GM12878 (cell line): ENCODE measurements around the gene MSL1. TPM values are rescaled to one million over a fixed set of nuclear protein-coding genes. Genes with fewer than 3 reads are reported as not detected.

Experiments
- ATAC-seq: fragments of 200-7000 bp; cut with Tn5 transposase; 3 replicates; pipeline ENCODE4 v1.9.1; 2020; ENCODE audit warnings: mild to moderate bottlenecking, moderate library complexity
- BruUV-seq: library from RNA; stranded (reverse); fragments of 400-500 nt; replicated peaks from 2 replicates; lab custom pipeline; 2021; lab: Mats Ljungman, UMichigan
- CTCF ChIA-PET: fragments of 300-600 bp; sonication (Branson Sonifier 250); formaldehyde crosslinking; extraction: SDS; loops from one replicate; lab custom pipeline; 2021; ENCODE audit warnings: inconsistent platforms; lab: Yijun Ruan, JAX
- POLR2A ChIA-PET: fragments of 350-600 bp; formaldehyde crosslinking; extraction: SDS; loops from one replicate; lab custom pipeline; 2021; ENCODE audit warnings: inconsistent platforms; lab: Charles Lee
- RAD21 ChIA-PET: fragments of 300-600 bp; sonication (Branson Sonifier 250); formaldehyde crosslinking; loops from one replicate; lab custom pipeline; 2023; ENCODE audit warnings: antibody characterized with exemption; ENCODE audit not compliant: unreplicated experiment; lab: Charles Lee
- SMC1A ChIA-PET: fragments of 300-600 bp; sonication (Branson Sonifier 250); formaldehyde crosslinking; loops from one replicate; lab custom pipeline; 2023; ENCODE audit not compliant: unreplicated experiment, uncharacterized antibody; lab: Charles Lee
- DNase-seq: peaks from one replicate; pipeline ENCODE4 v3.0.0-alpha.2; 2011; ENCODE audit warnings: low read depth, low spot score
- FAIRE-seq: peaks from 3 replicates; lab custom pipeline; 2011; peaks lifted over from hg19 to GRCh38; lab: Jason Lieb, UNC
- H2AFZ ChIP-seq: 2 replicates; pipeline ENCODE4 v1.6.0; 2011; ENCODE audit warnings: low read depth, low read length, control low read depth; ENCODE audit not compliant: control insufficient read depth
- H3K27ac ChIP-seq: 2 replicates; pipeline ENCODE4 v1.5.1; 2011; ENCODE audit warnings: control low read depth; ENCODE audit not compliant: control insufficient read depth, insufficient read depth
- H3K27me3 ChIP-seq, 2 experiments: replicated peaks in 1 of 2; 2 replicates each; pipeline versions ENCODE4 v1.6.0 to v1.6.1; 2011; ENCODE audit warnings: low read length in 1 of 2; ENCODE audit not compliant: control insufficient read depth in 2 of 2, insufficient read depth in 2 of 2
- H3K36me3 ChIP-seq, 2 experiments: 2 replicates each; pipeline ENCODE4 v1.5.1; 2011; ENCODE audit warnings: low read length in 1 of 2; ENCODE audit not compliant: control insufficient read depth in 2 of 2, insufficient read depth in 2 of 2
- H3K4me1 ChIP-seq: 2 replicates; pipeline ENCODE4 v1.6.1; 2011; ENCODE audit warnings: mild to moderate bottlenecking, low read length, moderate library complexity, mixed read lengths; ENCODE audit not compliant: control insufficient read depth, insufficient read depth
- H3K4me2 ChIP-seq: 2 replicates; pipeline ENCODE4 v1.6.0; 2011; ENCODE audit warnings: control low read depth; ENCODE audit not compliant: control insufficient read depth, insufficient read depth
- H3K4me3 ChIP-seq: fragments of 200-600 bp; sonication (generic); 2 replicates; pipeline ENCODE4 v1.5.1; 2016
- H3K79me2 ChIP-seq: 2 replicates; pipeline ENCODE4 v1.6.0; 2011; ENCODE audit warnings: low read length; ENCODE audit not compliant: control insufficient read depth, insufficient read depth
- H3K9ac ChIP-seq: 2 replicates; pipeline ENCODE4 v1.8.0; 2011; ENCODE audit warnings: low read length, control low read depth, mixed read lengths; ENCODE audit not compliant: control insufficient read depth, insufficient read depth
- H3K9me3 ChIP-seq: replicated peaks from 3 replicates; pipeline ENCODE4 v1.5.1; 2011; ENCODE audit warnings: mild to moderate bottlenecking, low read length; ENCODE audit not compliant: control insufficient read depth, insufficient read depth
- H4K20me1 ChIP-seq: 2 replicates; pipeline ENCODE4 v1.6.0; 2011; ENCODE audit not compliant: control insufficient read depth, insufficient read depth
- BCL3 ChIP-seq: IDR thresholded peaks from 2 replicates; pipeline ENCODE4 v1.6.1; 2011; ENCODE audit warnings: borderline replicate concordance, low read depth, mild to moderate bottlenecking, moderate library complexity, low read length; ENCODE audit not compliant: insufficient read depth, poor library complexity, severe bottlenecking
- STAT3 ChIP-seq: IDR thresholded peaks from 2 replicates; pipeline ENCODE4 v1.6.1; 2011; ENCODE audit warnings: low read depth, low read length, improper control_type of control experiment
- YY1 ChIP-seq: IDR thresholded peaks from 2 replicates; pipeline ENCODE4 v1.6.1; 2011; ENCODE audit warnings: low read depth, mild to moderate bottlenecking, low read length
- ZNF384 ChIP-seq: IDR thresholded peaks from 2 replicates; pipeline ENCODE4 v1.6.1; 2012; ENCODE audit warnings: low read depth, mild to moderate bottlenecking, low read length, improper control_type of control experiment, borderline replicate concordance
- WGBS: methylation state at CpG from one replicate; pipeline ENCODE4 v1.1.6; 2016; ENCODE audit warnings: low lambda C conversion rate; ENCODE audit not compliant: insufficient replicate concordance, insufficient coverage; ENCODE audit errors: missing lambda C conversion rate; 5-methylcytosine and 5-hydroxymethylcytosine counted together
- in situ Hi-C: fragments of 300-500 bp; cut with MboI; formaldehyde crosslinking; loops from 9 replicates; pipeline ENCODE4 v1.14.3; 2018; ENCODE audit warnings: mixed read lengths
- intact Hi-C: fragments of 100-400 bp; cut with micrococcal nuclease; formaldehyde crosslinking; loops from one replicate; pipeline ENCODE4 v1.14.2; 2022; ENCODE audit not compliant: unreplicated experiment
- polyA plus RNA-seq, 11 experiments: library from polyadenylated mRNA; depleted of rRNA in 4 of 11; unstranded in 6 of 11; stranded (reverse) in 5 of 11; fragments of >200 nt; fragmentation: Nextera tagmentation in 4 of 11; fragmentation: Illumina TruSeq in 1 of 11; extraction: Ambion mirVana in 4 of 11; extraction: Trizol in 1 of 11; gene quantifications; 1 replicate in 1 of 11; 2 replicates in 10 of 11; pipeline versions ENCODE4 v1.2.1 to v1.2.3, GENCODE V29; 2011 to 2016; ENCODE audit warnings: inconsistent platforms in 2 of 11, missing spikeins in 2 of 11, low read depth in 1 of 11
- total RNA-seq, 4 experiments: library from RNA; depleted of rRNA in 3 of 4; stranded (reverse); fragments of >200 nt in 3 of 4; fragmentation: Illumina TruSeq in 1 of 4; extraction: Trizol in 1 of 4; gene quantifications; 2 replicates each; pipeline versions ENCODE4 v1.2.1 to v1.2.3, GENCODE V29; 2013 to 2021

Gene MSL1
- total and polyA plus RNA-seq, 10 of the 15 experiments (the other 5 are each of a cell fraction or from before 2014, with no cell fraction given): 6.1 to 95.2 (median 51.8) TPM

GRCh38 chr17:40159456-40159855 is 37.7 kb downstream of the MSL1 start:
- peaks cover 17% of the 10 kb centered on the region for H3K79me2 ChIP-seq
- no peaks in the 10 kb centered on the region for H3K9me3 ChIP-seq
- ChIA-PET POLR2A (no interaction called here), RAD21 (no interaction called here), SMC1A (interaction anchor here (2.3 kb wide), 1 partner anchor 9 kb away, joined by 5 read pairs; no protein-coding TSS in a partner anchor), CTCF (interaction anchor here (0.9 to 2.7 kb wide), 4 partner anchors 9 to 47 kb away, joined by 3 to 17 read pairs (median 5); no protein-coding TSS in a partner anchor)
- ATAC-seq: no peak
- no peaks in the 10 kb centered on the region for H3K27me3 ChIP-seq
- H3K4me3 ChIP-seq: no peak overlapping the region
- H3K4me2 ChIP-seq: no peak overlapping the region
- in situ Hi-C loops (no loop called here), intact Hi-C loops (no loop called here)
- DNase-seq: no peak
- no TSS peak for BruUV-seq
- H3K36me3 ChIP-seq: peaks cover 15 to 22% of the 10 kb centered on the region in 2 experiments
- no peaks in the 10 kb centered on the region for H4K20me1 ChIP-seq
- H3K4me1 ChIP-seq: no peaks in the 10 kb centered on the region
- 100% methylated on average over 5 of the region's 6 CpGs for WGBS
- FAIRE-seq: no peak
- no peak overlapping the region for H3K9ac ChIP-seq
- TF ChIP-seq ZNF384 (no peak), STAT3 (no peak), BCL3 (peak; percentile 23), YY1 (no peak)
- H3K27ac ChIP-seq: no peak overlapping the region
- no peak overlapping the region for H2AFZ ChIP-seq
